SU-DHL-6 (cell line): ENCODE data around the gene ARHGAP26.

ENCODE experiments used
- H2AFZ ChIP-seq: fragments of 200-600 bp; sonication (generic); 2 replicates; pipeline ENCODE4 v1.6.1; 2014; ENCODE audit warnings: low read depth, mild to moderate bottlenecking, moderate library complexity, mixed read lengths, antibody characterized with exemption, low read length; ENCODE audit not compliant: severe bottlenecking
- H3F3A ChIP-seq: fragments of 200-600 bp; shearing (Covaris generic); 2 replicates; pipeline ENCODE4 v1.6.0; 2016; ENCODE audit warnings: antibody characterized with exemption, mild to moderate bottlenecking; ENCODE audit not compliant: insufficient read depth
- H3K27ac ChIP-seq: fragments of 200-600 bp; sonication (generic); 2 replicates; pipeline ENCODE4 v1.5.1; 2016; ENCODE audit warnings: low read depth, mild to moderate bottlenecking, low read length, moderate library complexity, mixed read lengths
- H3K27me3 ChIP-seq: fragments of 200-600 bp; sonication (generic), shearing (Covaris generic); 2 replicates; pipeline ENCODE4 v1.6.0; 2014; ENCODE audit warnings: mild to moderate bottlenecking, low read length
- H3K36me3 ChIP-seq: fragments of 200-600 bp; sonication (generic); 2 replicates; pipeline ENCODE4 v1.6.1; 2014; ENCODE audit warnings: mild to moderate bottlenecking, low read length, mixed read lengths
- H3K4me2 ChIP-seq: fragments of 300-600, 200-600 bp; shearing (Covaris generic), sonication (generic); 2 replicates; pipeline ENCODE4 v1.6.0; 2014; ENCODE audit warnings: low read length, low read depth, mild to moderate bottlenecking; ENCODE audit not compliant: poor library complexity, severe bottlenecking
- H3K4me3 ChIP-seq: fragments of 200-600 bp; sonication (generic); 2 replicates; pipeline ENCODE4 v1.5.1; 2014; ENCODE audit warnings: antibody characterized with exemption, low read length, mild to moderate bottlenecking, mixed read lengths; ENCODE audit not compliant: insufficient read depth, poor library complexity, severe bottlenecking
- H3K79me2 ChIP-seq: fragments of 200-600 bp; sonication (generic); 2 replicates; pipeline ENCODE4 v1.6.1; 2014; ENCODE audit warnings: mild to moderate bottlenecking, low read length, moderate library complexity; ENCODE audit not compliant: insufficient read depth
- H3K9ac ChIP-seq: fragments of 200-600 bp; sonication (generic); 2 replicates; pipeline ENCODE4 v1.7.0; 2014; ENCODE audit warnings: mild to moderate bottlenecking, low read length
- H3K9me2 ChIP-seq: fragments of 200-600 bp; sonication (generic); replicated peaks from 2 replicates; pipeline ENCODE4 v1.6.1; 2014; ENCODE audit warnings: low read length; ENCODE audit not compliant: insufficient read depth
- H3K9me3 ChIP-seq: fragments of 200-600 bp; sonication (generic); 2 replicates; pipeline ENCODE4 v1.6.1; 2014; ENCODE audit warnings: low read length, mixed read lengths; ENCODE audit not compliant: insufficient read depth
- H4K20me1 ChIP-seq: fragments of 200-600 bp; sonication (generic); 2 replicates; pipeline ENCODE4 v1.6.1; 2014; ENCODE audit warnings: low read depth, mild to moderate bottlenecking, antibody characterized with exemption, low read length, moderate library complexity, mixed read lengths
- EZH2phosphoT487 ChIP-seq: fragments of 200-600 bp; sonication (generic), shearing (Covaris generic); conservative IDR thresholded peaks from 2 replicates; pipeline ENCODE4 v1.6.1; 2018; ENCODE audit warnings: mild to moderate bottlenecking, antibody characterized with exemption, low read length, moderate library complexity, mixed read lengths
- TF ChIP-seq, protein P1 (sequence below): fragments of 200-600 bp; sonication (generic); IDR thresholded peaks from one replicate; pipeline ENCODE4 v1.5.1; 2017; ENCODE audit warnings: antibody characterized with exemption, mild to moderate bottlenecking, low read length, moderate library complexity; ENCODE audit not compliant: insufficient read depth, poor library complexity, severe bottlenecking

The ARHGAP26 gene

DNA sequence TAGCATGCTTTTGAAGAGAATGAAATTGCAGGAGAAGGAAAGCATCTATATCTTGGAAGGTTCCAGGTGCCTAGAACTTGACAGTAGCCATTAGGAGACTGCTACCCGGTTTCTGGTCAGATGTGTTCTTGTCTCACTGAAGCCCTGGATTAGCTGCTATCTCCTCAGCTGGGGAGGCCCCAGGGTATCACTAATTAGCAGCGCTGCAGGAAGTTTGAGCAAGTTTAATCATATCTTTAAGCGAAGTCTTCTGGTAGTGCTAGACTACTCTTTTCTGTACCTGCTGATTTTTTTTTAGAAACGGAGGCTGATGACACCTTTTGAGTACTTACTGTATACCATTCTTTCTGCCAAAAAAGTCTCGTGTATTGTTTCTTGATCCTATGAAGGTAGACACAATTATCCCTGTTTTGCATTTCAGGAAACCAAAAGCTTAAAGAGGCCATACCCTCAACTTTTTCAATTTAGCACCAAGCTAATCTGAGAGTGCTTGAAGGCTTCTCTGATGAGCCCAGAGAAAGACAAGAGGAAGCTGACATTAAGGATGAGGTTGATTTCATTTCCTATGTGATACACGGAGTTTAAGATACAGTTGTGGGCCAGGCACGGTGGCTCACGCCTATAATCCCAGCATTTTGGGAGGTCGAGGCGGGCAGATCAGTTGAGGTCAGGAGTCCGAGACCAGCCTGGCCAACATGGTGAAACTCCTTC is 201.3 kb downstream of the ARHGAP26 start:
- Histone ChIP-seq H3K4me3 (no peak overlapping the region), H2AFZ (no peak overlapping the region), H3K4me2 (no peak overlapping the region), H3K27me3 (no peaks in the 10 kb centered on the region), H3F3A (no peaks in the 10 kb centered on the region), H3K36me3 (no peaks in the 10 kb centered on the region), H3K27ac (no peak overlapping the region), H3K9me3 (no peaks in the 10 kb centered on the region), H3K79me2 (no peaks in the 10 kb centered on the region), H3K9ac (no peak overlapping the region), H3K9me2 (no peaks in the 10 kb centered on the region), H4K20me1 (no peaks in the 10 kb centered on the region)
- TF ChIP-seq, protein P1, sequence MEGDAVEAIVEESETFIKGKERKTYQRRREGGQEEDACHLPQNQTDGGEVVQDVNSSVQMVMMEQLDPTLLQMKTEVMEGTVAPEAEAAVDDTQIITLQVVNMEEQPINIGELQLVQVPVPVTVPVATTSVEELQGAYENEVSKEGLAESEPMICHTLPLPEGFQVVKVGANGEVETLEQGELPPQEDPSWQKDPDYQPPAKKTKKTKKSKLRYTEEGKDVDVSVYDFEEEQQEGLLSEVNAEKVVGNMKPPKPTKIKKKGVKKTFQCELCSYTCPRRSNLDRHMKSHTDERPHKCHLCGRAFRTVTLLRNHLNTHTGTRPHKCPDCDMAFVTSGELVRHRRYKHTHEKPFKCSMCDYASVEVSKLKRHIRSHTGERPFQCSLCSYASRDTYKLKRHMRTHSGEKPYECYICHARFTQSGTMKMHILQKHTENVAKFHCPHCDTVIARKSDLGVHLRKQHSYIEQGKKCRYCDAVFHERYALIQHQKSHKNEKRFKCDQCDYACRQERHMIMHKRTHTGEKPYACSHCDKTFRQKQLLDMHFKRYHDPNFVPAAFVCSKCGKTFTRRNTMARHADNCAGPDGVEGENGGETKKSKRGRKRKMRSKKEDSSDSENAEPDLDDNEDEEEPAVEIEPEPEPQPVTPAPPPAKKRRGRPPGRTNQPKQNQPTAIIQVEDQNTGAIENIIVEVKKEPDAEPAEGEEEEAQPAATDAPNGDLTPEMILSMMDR = no peak
- no peak for TF ChIP-seq EZH2phosphoT487

DNA sequence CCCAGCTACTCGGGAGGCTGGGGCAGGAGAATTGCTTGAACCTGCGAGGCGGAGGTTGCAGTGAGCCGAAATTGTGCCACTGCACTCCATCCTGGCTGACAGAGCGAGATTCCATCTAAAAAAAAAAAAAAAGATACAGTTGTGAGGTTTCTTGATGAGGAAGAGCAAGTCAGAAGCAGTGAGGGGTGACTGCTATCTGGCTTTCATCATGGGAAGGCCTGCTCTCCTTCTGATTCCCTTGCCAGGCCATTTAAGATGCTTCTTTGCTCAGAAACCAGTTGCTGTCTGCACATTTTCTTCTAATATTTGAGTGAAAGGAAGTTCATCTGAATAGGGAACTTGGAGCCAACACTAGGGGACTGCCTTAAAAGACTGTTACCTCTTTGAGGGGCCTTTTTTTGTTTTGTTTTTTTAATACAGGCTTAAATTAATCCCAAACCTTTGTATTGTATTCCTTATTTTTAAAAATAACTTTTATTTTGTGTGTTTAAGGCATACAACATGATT is 201.9 kb downstream of the ARHGAP26 start:
- H3K9me3 ChIP-seq = no peaks in the 10 kb centered on the region
- H3K36me3 ChIP-seq = no peaks in the 10 kb centered on the region
- no peak overlapping the region for H3K4me2 ChIP-seq
- H3K79me2 ChIP-seq = no peaks in the 10 kb centered on the region
- TF ChIP-seq, protein P1 = no peak
- no peak for TF ChIP-seq EZH2phosphoT487
- H3K4me3 ChIP-seq = no peak overlapping the region
- H3F3A ChIP-seq = no peaks in the 10 kb centered on the region
- no peaks in the 10 kb centered on the region for H3K9me2 ChIP-seq
- no peak overlapping the region for H3K9ac ChIP-seq
- H3K27ac ChIP-seq = no peak overlapping the region
- no peaks in the 10 kb centered on the region for H4K20me1 ChIP-seq
- H3K27me3 ChIP-seq = no peaks in the 10 kb centered on the region
- H2AFZ ChIP-seq = no peak overlapping the region

DNA sequence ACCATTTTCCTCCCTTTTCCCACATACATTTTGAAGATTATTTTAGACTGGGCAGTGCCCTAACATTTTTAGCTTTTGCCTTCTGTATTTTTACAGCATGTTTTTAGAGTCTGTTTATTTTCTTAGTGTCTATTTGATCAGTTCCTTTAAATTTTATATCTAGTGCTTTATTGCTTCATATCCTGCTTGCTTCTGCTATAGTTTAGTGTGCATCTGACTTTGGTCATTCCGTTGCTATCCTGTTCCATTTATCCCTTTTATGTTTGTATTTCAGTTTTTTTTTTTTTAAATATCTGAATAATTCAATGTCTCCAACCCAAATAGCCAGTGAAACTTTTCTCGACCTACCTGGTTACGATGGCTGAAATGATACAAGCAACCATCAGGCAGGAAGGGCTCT is 203.8 kb downstream of the ARHGAP26 start:
- H3K4me3 ChIP-seq = no peak overlapping the region
- no peaks in the 10 kb centered on the region for H4K20me1 ChIP-seq
- no peaks in the 10 kb centered on the region for H3K9me2 ChIP-seq
- H3K27me3 ChIP-seq = no peaks in the 10 kb centered on the region
- no peak overlapping the region for H3K27ac ChIP-seq
- H2AFZ ChIP-seq = no peak overlapping the region
- no peak for TF ChIP-seq EZH2phosphoT487
- TF ChIP-seq, protein P1 = no peak
- H3K9me3 ChIP-seq = no peaks in the 10 kb centered on the region
- H3K4me2 ChIP-seq = no peak overlapping the region
- H3K9ac ChIP-seq = no peak overlapping the region
- H3K79me2 ChIP-seq = no peaks in the 10 kb centered on the region
- H3K36me3 ChIP-seq = no peaks in the 10 kb centered on the region
- H3F3A ChIP-seq = no peaks in the 10 kb centered on the region
